Type B pancreatic cell (in vitro differentiated cells): ENCODE measurements around the gene METTL25B. TPM values are rescaled to one million over a fixed set of nuclear protein-coding genes. Genes with fewer than 3 reads are reported as not detected.
A peak's percentile ranks its signal among the peaks of the same experiment; 100 is the strongest.

Source experiments
- DNase-seq: peaks from one replicate; pipeline ENCODE4 v3.0.0; 2021; ENCODE audit warnings: mixed read lengths; ENCODE audit not compliant: unreplicated experiment; ENCODE audit errors: extremely low spot score
- H3K27ac Mint-ChIP-seq: 2 replicates; pipeline ENCODE4 v1.8.0; 2021; ENCODE audit warnings: mild to moderate bottlenecking, mixed read lengths
- H3K27me3 Mint-ChIP-seq: 2 replicates; pipeline ENCODE4 v1.8.0; 2021; ENCODE audit warnings: mixed read lengths
- H3K36me3 Mint-ChIP-seq: 2 replicates; pipeline ENCODE4 v1.8.0; 2021; ENCODE audit warnings: mixed read lengths
- H3K4me1 Mint-ChIP-seq: one replicate; pipeline ENCODE4 v1.8.0; 2021; ENCODE audit warnings: mixed read lengths; ENCODE audit not compliant: unreplicated experiment
- H3K4me3 Mint-ChIP-seq: 2 replicates; pipeline ENCODE4 v1.8.0; 2021; ENCODE audit warnings: mild to moderate bottlenecking, mixed read lengths
- H3K9me3 Mint-ChIP-seq: 2 replicates; pipeline ENCODE4 v1.8.0; 2021; ENCODE audit warnings: mixed read lengths
- total RNA-seq: library from RNA; stranded (reverse); gene quantifications from 2 replicates; pipeline ENCODE4 v1.2.1, GENCODE V29; 2021; ENCODE audit warnings: low replicate concordance
- TF ChIP-seq, protein P1 (sequence below): fragments of 200-600 bp; sonication (generic); conservative IDR thresholded peaks from 2 replicates; pipeline ENCODE4 v1.5.0; 2021; ENCODE audit warnings: antibody characterized with exemption, mild to moderate bottlenecking

Gene METTL25B
- total RNA-seq, 1 donor from 2014 or later = 35.2 TPM

DNA sequence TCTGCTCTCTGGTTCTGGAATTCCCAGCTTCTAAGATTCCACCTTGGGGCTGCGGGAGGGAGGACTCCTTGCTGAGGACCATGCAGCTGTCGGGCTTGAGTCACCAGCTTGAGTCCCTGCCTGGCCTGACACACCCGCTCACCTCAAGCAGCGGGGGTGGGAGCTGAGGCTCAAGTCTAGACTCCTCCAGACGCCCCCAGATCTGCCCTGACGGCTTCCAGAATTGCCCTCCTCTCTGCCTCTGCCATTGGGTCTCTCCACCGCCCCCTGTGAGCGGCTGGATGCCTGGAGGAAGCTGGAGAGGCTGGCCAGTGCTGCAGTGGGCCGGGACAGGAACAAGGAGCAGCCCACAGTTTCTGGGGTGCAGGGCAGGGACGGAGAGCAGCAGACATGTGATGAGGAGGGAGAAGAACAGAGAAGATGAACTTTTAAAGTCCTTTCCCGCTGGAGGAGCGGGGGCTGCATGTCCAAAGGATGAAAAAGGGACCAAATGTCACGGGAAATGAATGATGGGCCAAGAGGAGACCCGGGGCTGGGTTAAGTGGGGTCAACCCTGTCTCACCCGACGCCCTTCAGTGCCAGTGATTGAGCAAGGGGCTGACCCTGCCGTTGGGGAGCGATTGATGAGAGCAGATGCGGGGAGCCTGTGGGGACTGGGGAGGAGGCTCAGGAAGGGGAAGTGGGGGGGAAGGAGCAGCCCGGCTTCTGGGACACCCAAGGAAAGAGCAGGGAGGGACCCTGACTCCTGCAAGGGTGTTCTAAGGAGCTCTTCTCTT is 36.4 kb upstream of the METTL25B start:
- peaks cover 7% of the 10 kb centered on the region for H3K27me3 Mint-ChIP-seq
- no peak for DNase-seq
- H3K27ac Mint-ChIP-seq = peak overlapping the region; percentile 94
- H3K4me1 Mint-ChIP-seq = peaks cover 60% of the 10 kb centered on the region
- H3K36me3 Mint-ChIP-seq = no peaks in the 10 kb centered on the region
- H3K4me3 Mint-ChIP-seq = peak overlapping the region; percentile 73
- no peaks in the 10 kb centered on the region for H3K9me3 Mint-ChIP-seq
- TF ChIP-seq, protein P1, sequence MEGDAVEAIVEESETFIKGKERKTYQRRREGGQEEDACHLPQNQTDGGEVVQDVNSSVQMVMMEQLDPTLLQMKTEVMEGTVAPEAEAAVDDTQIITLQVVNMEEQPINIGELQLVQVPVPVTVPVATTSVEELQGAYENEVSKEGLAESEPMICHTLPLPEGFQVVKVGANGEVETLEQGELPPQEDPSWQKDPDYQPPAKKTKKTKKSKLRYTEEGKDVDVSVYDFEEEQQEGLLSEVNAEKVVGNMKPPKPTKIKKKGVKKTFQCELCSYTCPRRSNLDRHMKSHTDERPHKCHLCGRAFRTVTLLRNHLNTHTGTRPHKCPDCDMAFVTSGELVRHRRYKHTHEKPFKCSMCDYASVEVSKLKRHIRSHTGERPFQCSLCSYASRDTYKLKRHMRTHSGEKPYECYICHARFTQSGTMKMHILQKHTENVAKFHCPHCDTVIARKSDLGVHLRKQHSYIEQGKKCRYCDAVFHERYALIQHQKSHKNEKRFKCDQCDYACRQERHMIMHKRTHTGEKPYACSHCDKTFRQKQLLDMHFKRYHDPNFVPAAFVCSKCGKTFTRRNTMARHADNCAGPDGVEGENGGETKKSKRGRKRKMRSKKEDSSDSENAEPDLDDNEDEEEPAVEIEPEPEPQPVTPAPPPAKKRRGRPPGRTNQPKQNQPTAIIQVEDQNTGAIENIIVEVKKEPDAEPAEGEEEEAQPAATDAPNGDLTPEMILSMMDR = peak; percentile 34

DNA sequence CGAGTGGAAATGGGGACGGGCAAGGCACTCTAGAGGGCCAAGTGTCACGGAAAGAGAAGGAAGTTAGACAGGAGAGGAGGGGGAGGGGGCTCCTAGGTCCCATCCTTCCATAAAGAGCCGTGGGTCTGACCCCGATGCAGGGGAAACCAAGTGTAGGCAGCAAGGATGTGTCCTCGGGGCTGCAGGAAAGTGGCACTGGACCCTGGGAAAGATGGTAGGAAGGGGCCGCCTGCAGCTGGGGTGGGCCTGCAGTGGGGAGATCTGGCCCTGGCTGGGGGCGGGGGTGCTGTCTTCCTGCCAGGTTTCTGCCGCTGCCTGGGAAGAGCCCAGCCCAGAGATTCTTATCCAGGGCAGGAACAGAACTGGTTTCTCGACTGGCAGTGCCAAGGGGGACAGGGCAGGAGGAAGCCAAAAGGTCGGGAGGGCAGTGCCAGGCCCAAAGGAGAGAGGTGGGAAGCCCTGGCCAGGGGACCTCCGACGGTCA is 35.8 kb upstream of the METTL25B start:
- Mint-ChIP-seq H3K4me3 (peak overlapping the region; percentile 73), H3K36me3 (peaks cover 1% of the 10 kb centered on the region), H3K27ac (peak overlapping the region; percentile 94), H3K9me3 (no peaks in the 10 kb centered on the region), H3K27me3 (peaks cover 7% of the 10 kb centered on the region), H3K4me1 (peaks cover 67% of the 10 kb centered on the region)
- no peak for DNase-seq
- TF ChIP-seq, protein P1 = no peak

DNA sequence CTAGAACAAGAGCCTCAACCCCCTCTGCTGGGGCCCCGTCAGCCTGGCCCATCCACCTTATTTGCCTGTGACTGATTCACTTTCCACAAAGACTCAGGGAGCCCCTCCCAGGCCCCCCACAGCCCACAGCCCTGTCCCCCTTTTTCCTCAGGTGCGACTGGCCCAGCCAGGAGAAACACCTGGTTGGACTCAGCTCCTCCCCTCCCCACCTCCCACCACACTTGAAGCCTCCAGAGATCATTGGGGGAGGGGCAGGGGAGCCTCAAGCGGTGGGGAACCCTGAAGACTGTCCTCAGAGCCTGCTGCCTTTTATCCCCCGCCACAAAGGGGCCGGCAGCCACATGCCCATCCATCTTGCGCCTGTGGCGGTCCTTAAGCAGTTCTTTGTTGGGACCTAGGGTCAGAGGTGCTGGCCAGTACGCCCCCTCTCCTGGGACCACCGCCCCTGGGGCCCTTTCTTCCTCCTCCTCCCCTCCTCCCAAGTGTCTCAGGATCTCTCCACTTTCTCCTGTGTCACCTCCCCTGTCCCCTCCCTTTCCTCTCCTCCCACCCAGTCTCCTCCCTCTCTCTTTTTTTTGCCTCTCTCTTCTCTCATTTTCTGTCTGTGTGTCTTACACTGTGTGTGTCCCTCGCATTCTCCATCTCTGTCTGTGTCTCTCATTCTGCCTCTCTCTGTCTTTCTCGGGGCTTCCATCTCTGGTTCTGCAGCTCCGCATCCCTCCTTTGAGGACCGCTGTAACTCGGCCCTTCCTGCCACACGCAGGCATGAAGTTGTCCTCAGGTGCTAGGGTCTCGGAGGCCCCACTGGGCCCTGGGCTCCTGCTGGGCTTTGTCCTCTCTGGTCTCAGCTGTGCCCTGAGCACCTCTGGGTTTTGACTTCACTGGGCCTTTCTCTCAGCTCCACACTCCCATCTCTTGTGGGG is 35.1 kb upstream of the METTL25B start:
- H3K27ac Mint-ChIP-seq = peak overlapping the region; percentile 94
- peaks cover 8% of the 10 kb centered on the region for H3K36me3 Mint-ChIP-seq
- peaks cover 7% of the 10 kb centered on the region for H3K27me3 Mint-ChIP-seq
- DNase-seq = no peak
- peak overlapping the region; percentile 73 for H3K4me3 Mint-ChIP-seq
- no peaks in the 10 kb centered on the region for H3K9me3 Mint-ChIP-seq
- TF ChIP-seq, protein P1 = no peak
- peaks cover 72% of the 10 kb centered on the region for H3K4me1 Mint-ChIP-seq

DNA sequence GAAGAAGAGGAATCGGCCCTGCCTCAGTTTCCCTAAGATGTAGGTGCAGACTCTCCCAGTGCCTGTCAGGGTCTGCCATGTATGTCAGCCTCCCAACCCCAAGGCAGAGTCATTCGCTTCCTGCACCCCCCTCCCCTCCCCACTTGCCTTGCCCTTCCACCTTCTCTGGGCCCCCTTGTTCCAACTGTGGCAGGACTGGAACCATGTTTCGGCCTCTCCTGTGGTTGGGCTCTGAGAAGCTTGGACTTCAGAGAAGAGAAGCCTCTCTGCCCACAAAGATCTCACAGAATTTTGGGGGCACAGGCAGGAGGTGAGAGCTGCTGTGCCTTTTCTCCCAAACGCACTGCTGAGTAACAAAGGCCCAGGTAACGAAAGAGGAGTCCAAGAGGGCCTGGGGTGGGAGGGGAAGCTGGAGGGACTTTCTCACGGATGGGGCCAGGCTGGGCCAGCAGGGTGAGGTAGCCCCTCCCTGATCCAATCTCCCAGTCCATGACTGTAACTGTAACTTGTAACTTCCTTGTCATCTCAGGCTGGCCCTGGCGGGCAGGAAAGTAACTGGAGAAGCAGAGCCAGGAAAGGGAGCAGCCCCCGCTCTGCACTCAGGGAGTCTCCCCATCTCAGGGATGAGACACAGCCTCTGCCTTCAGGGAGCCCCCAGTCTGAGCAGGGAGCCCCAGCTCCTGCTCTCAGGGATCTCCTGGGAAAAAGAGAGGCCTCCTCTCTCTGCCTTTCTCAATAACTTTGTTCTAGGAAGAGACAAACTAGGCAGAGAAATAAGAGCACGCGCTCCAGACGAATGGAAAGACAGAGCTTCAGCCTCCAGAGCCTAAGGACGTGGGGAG is 34.2 kb upstream of the METTL25B start:
- DNase-seq = no peak
- peak overlapping the region; percentile 73 for H3K4me3 Mint-ChIP-seq
- H3K27me3 Mint-ChIP-seq = peaks cover 7% of the 10 kb centered on the region
- H3K4me1 Mint-ChIP-seq = peaks cover 73% of the 10 kb centered on the region
- no peaks in the 10 kb centered on the region for H3K9me3 Mint-ChIP-seq
- peaks cover 13% of the 10 kb centered on the region for H3K36me3 Mint-ChIP-seq
- peak overlapping the region; percentile 94 for H3K27ac Mint-ChIP-seq
- TF ChIP-seq, protein P1 = peak; percentile 37

DNA sequence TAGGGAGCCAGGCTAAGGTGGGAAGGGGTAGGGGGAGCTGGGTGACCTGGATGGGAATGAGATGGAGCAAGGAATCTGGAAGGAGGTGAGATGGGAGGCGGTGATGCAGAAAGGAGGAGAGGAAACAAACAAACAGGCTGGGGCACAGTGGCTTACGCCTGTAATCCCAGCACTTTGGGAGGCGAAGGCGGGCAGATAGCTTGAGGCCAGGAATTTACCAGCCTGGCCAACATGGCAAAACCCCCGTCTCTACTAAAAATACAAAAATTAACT is 33.6 kb upstream of the METTL25B start:
- TF ChIP-seq, protein P1 = no peak
- DNase-seq = no peak
- peaks cover 72% of the 10 kb centered on the region for H3K4me1 Mint-ChIP-seq
- no peaks in the 10 kb centered on the region for H3K9me3 Mint-ChIP-seq
- H3K4me3 Mint-ChIP-seq = peak overlapping the region; percentile 73
- H3K36me3 Mint-ChIP-seq = peaks cover 16% of the 10 kb centered on the region
- H3K27me3 Mint-ChIP-seq = peaks cover 4% of the 10 kb centered on the region
- H3K27ac Mint-ChIP-seq = peak overlapping the region; percentile 94
